H1 (cell line): Measurements from ENCODE around the gene ZNF397. TPM values are rescaled to one million over a fixed set of nuclear protein-coding genes. Genes with fewer than 3 reads are reported as not detected.

ENCODE experiments used
- CHD2 ChIP-seq: IDR thresholded peaks from 2 replicates; pipeline ENCODE4 v1.6.1; 2012; ENCODE audit warnings: low read length, improper control_type of control experiment
- CHD7 ChIP-seq: fragments of 300-600 bp; sonication (generic); IDR thresholded peaks from 2 replicates; pipeline ENCODE4 v1.7.1; 2012; ENCODE audit warnings: low read length, moderate library complexity, mild to moderate bottlenecking, inconsistent platforms; ENCODE audit not compliant: insufficient replicate concordance
- KDM1A ChIP-seq: fragments of 200-600, 300-600 bp; sonication (generic); IDR thresholded peaks from 2 replicates; pipeline ENCODE4 v1.7.1; 2016; ENCODE audit warnings: mild to moderate bottlenecking, low read length, borderline replicate concordance
- NRF1 ChIP-seq: IDR thresholded peaks from 2 replicates; pipeline ENCODE4 v1.6.1; 2011; ENCODE audit warnings: mild to moderate bottlenecking, low read depth, low read length, improper control_type of control experiment
- SIN3A ChIP-seq, 2 experiments: IDR thresholded peaks in 1 of 2; conservative IDR thresholded peaks in 1 of 2; 2 replicates each; pipeline ENCODE4 v1.6.1; 2011 to 2012; ENCODE audit warnings: low read length in 2 of 2, improper control_type of control experiment in 1 of 2, low read depth in 1 of 2, mild to moderate bottlenecking in 1 of 2
- SIRT6 ChIP-seq: IDR thresholded peaks from one replicate; pipeline ENCODE4 v1.7.1; 2012; ENCODE audit warnings: low read length, inconsistent platforms
- SP1 ChIP-seq: IDR thresholded peaks from 2 replicates; pipeline ENCODE4 v1.6.1; 2011; ENCODE audit warnings: low read depth, low read length
- TBP ChIP-seq: IDR thresholded peaks from 2 replicates; pipeline ENCODE4 v1.6.1; 2011; ENCODE audit warnings: low read depth, low read length, improper control_type of control experiment
- TEAD4 ChIP-seq: IDR thresholded peaks from 2 replicates; pipeline ENCODE4 v1.6.1; 2012; ENCODE audit warnings: low read depth, low read length, inconsistent platforms, mixed read lengths
- polyA plus RNA-seq, 7 experiments: library from polyadenylated mRNA; depleted of rRNA in 3 of 7; stranded (reverse) in 5 of 7; unstranded in 2 of 7; fragments of >200 nt in 5 of 7; fragments of 200-250 nt in 2 of 7; gene quantifications; 1 replicate in 5 of 7; 2 replicates in 1 of 7; 4 replicates in 1 of 7; pipeline versions ENCODE4 v1.2.1 to v1.2.3, GENCODE V29; 2011 to 2013; ENCODE audit warnings: missing spikeins in 2 of 7, mixed read lengths in 2 of 7
- total RNA-seq: library from RNA; stranded (reverse); fragmentation: NEBNext Ultra II Directional; extraction: Animal tissue kit (Norgen Biotek cat#: 25700); gene quantifications from 2 replicates; pipeline ENCODE4 v1.2.1, GENCODE V29; 2021

ZNF397 gene
- total and polyA plus RNA-seq, 2 of the 8 experiments (the other 6 are each of a cell fraction or from before 2014, with no cell fraction given) = 9.8 to 39.5 TPM

- TF ChIP-seq CHD7 = no peak
- TF ChIP-seq TBP = peak; percentile 93
- TF ChIP-seq CHD2 = 0 out of 2 replicates have a peak, but pooled peaks have one; percentile 58
- peak; percentile 14; the same call in 1 of the 2 replicates for TF ChIP-seq NRF1
- no peak for TF ChIP-seq KDM1A
- TF ChIP-seq SIN3A (conservative IDR thresholded peaks at IDR 0.05 in 1 of 2, IDR thresholded peaks at IDR 0.05 in 1 of 2; ENCODE audit: low read depth in 1 of 2, low read length in 2 of 2) = no peak
- no peak for TF ChIP-seq SIRT6
- peak; percentile 69; the same call in 1 of the 2 replicates for TF ChIP-seq SP1
- TF ChIP-seq TEAD4 = no peak
Measured at GRCh38 chr18:35240664-35241447, at the start of gene ZNF397 (continued).
